ENCODE results near the gene CCDC63. TPM values are rescaled to one million over a fixed set of nuclear protein-coding genes. Genes with fewer than 3 reads are reported as not detected.
"Not testable (repeated sequence)": the region's sequence is repeated elsewhere in the genome, so short reads cannot be mapped to it uniquely, and the experiment has no call there.

CCDC63 gene
- total RNA-seq, 1 donor from 2014 or later = not detected

- DNase-seq = no peak
Observed at GRCh38 chr12:110923192-110923591, 76.4 kb downstream of the CCDC63 start.

- DNase-seq = no peak
Observed at GRCh38 chr12:110923692-110924334, 77.0 kb downstream of the CCDC63 start.

GRCh38 chr12:110927546-110927945 is 80.8 kb downstream of the CCDC63 start:
- DNase-seq = no peak

GRCh38 chr12:110928700-110929099 is 81.9 kb downstream of the CCDC63 start:
- DNase-seq = no peak

GRCh38 chr12:110929818-110930217 is 83.0 kb downstream of the CCDC63 start:
- no peak for DNase-seq

GRCh38 chr12:110930348-110931314 is 83.8 kb downstream of the CCDC63 start:
- DNase-seq = no peak

- DNase-seq = no peak
Observed at GRCh38 chr12:110931315-110931728, 84.5 kb downstream of the CCDC63 start.

- no peak for DNase-seq
Observed at GRCh38 chr12:110932046-110932445, 85.3 kb downstream of the CCDC63 start.

GRCh38 chr12:110933326-110933974 is 86.7 kb downstream of the CCDC63 start:
- DNase-seq = no peak

- no peak for DNase-seq
Observed at GRCh38 chr12:110934093-110934852, 87.5 kb downstream of the CCDC63 start.

- DNase-seq = no peak
Observed at GRCh38 chr12:110935588-110935987, 88.8 kb downstream of the CCDC63 start.

- no peak for DNase-seq
Observed at GRCh38 chr12:110936367-110937103, 89.7 kb downstream of the CCDC63 start.

- DNase-seq = peak; percentile 7
Observed at GRCh38 chr12:110937104-110937641, 90.4 kb downstream of the CCDC63 start.

GRCh38 chr12:110940296-110940695 is 93.5 kb downstream of the CCDC63 start:
- DNase-seq = no peak

- DNase-seq = no peak
Observed at GRCh38 chr12:110940933-110941332, 94.1 kb downstream of the CCDC63 start.

- DNase-seq = no peak
Observed at GRCh38 chr12:110941391-110941790, 94.6 kb downstream of the CCDC63 start.

- no peak for DNase-seq
Observed at GRCh38 chr12:110943373-110943772, 96.6 kb downstream of the CCDC63 start.

- no peak for DNase-seq
Observed at GRCh38 chr12:110948041-110948440, 101.3 kb downstream of the CCDC63 start.

GRCh38 chr12:110950466-110950865 is 103.7 kb downstream of the CCDC63 start:
- DNase-seq = not testable (repeated sequence)

- DNase-seq = not testable (repeated sequence)
Observed at GRCh38 chr12:110950867-110951266, 104.1 kb downstream of the CCDC63 start.

Measured in skin of body (tissue), 2 donors.